GM19395 (cell line): ENCODE measurements around the gene ADAMTSL1.

Experiments used
- ATAC-seq: cut with Tn5 transposase; IDR thresholded peaks from one replicate; pipeline ENCODE4 v1.9.1; 2021; ENCODE audit warnings: mild to moderate bottlenecking, moderate library complexity; ENCODE audit not compliant: unreplicated experiment

The ADAMTSL1 gene

GRCh38 chr9:18692268-18692667, 218.3 kb downstream of the ADAMTSL1 start:
- ATAC-seq, result no peak

- ATAC-seq, result no peak
These were observed 219.0 kb downstream of the ADAMTSL1 start for GRCh38 chr9:18692962-18693361.

- no peak for ATAC-seq
These were observed 221.2 kb downstream of the ADAMTSL1 start for GRCh38 chr9:18694959-18695668.

GRCh38 chr9:18698992-18699391, 225.0 kb downstream of the ADAMTSL1 start:
- no peak for ATAC-seq

- ATAC-seq, result no peak
These were observed 225.8 kb downstream of the ADAMTSL1 start for GRCh38 chr9:18699764-18700163.

GRCh38 chr9:18700714-18701113, 226.8 kb downstream of the ADAMTSL1 start:
- ATAC-seq, result no peak

GRCh38 chr9:18703151-18703900, 229.4 kb downstream of the ADAMTSL1 start:
- ATAC-seq, result no peak

GRCh38 chr9:18703901-18704379, 230.0 kb downstream of the ADAMTSL1 start:
- ATAC-seq, result no peak

GRCh38 chr9:18705796-18706392, 231.9 kb downstream of the ADAMTSL1 start:
- ATAC-seq, result no peak

GRCh38 chr9:18706648-18707047, 232.7 kb downstream of the ADAMTSL1 start:
- no peak for ATAC-seq

- ATAC-seq, result no peak
These were observed 233.1 kb downstream of the ADAMTSL1 start for GRCh38 chr9:18707061-18707461.

- no peak for ATAC-seq
These were observed 233.7 kb downstream of the ADAMTSL1 start for GRCh38 chr9:18707489-18708205.

- no peak for ATAC-seq
These were observed 234.5 kb downstream of the ADAMTSL1 start for GRCh38 chr9:18708429-18708828.

GRCh38 chr9:18710065-18710464, 236.1 kb downstream of the ADAMTSL1 start:
- no peak for ATAC-seq

GRCh38 chr9:18717759-18718158, 243.8 kb downstream of the ADAMTSL1 start:
- ATAC-seq, result no peak

GRCh38 chr9:18718393-18718792, 244.4 kb downstream of the ADAMTSL1 start:
- no peak for ATAC-seq

GRCh38 chr9:18718932-18719331, 245.0 kb downstream of the ADAMTSL1 start:
- no peak for ATAC-seq

GRCh38 chr9:18720691-18721090, 246.7 kb downstream of the ADAMTSL1 start:
- no peak for ATAC-seq

- no peak for ATAC-seq
These were observed 247.5 kb downstream of the ADAMTSL1 start for GRCh38 chr9:18721267-18721994.

GRCh38 chr9:18721995-18722310, 248.0 kb downstream of the ADAMTSL1 start:
- no peak for ATAC-seq

- no peak for ATAC-seq
These were observed 248.9 kb downstream of the ADAMTSL1 start for GRCh38 chr9:18722882-18723281.
